SK-N-SH (cell line): ENCODE data around the gene CETP. TPM values are rescaled to one million over a fixed set of nuclear protein-coding genes. Genes with fewer than 3 reads are reported as not detected.

Experiments used
- CTCF ChIA-PET: fragments of 300-600, 350-600 bp; formaldehyde crosslinking; extraction: SDS; loops from one replicate; lab custom pipeline; 2021; lab: Yijun Ruan, JAX
- POLR2A ChIA-PET: fragments of 350-600 bp; sonication (Branson Sonifier 250); formaldehyde crosslinking; extraction: SDS; loops from one replicate; lab custom pipeline; 2020; ENCODE audit warnings: antibody characterized with exemption, inconsistent platforms; lab: Yijun Ruan, JAX
- DNase-seq: peaks from one replicate; pipeline ENCODE4 v3.0.0; 2012
- H2AFZ ChIP-seq: fragments of 200-600 bp; sonication (generic); 2 replicates; pipeline ENCODE4 v1.8.1; 2016; ENCODE audit warnings: antibody characterized with exemption, mild to moderate bottlenecking, low read depth
- H3F3A ChIP-seq: fragments of 200-600 bp; sonication (generic); replicated peaks from 2 replicates; pipeline ENCODE3; 2016; ENCODE audit warnings: antibody characterized with exemption, mild to moderate bottlenecking; ENCODE audit not compliant: insufficient read depth
- H3K27ac ChIP-seq, 2 experiments: fragments of 200-500 bp in 1 of 2; fragments of 200-600 bp in 1 of 2; sonication (Bioruptor generic) in 1 of 2; sonication (generic), shearing (Covaris generic) in 1 of 2; 2 replicates each; pipeline versions ENCODE4 v1.5.1 to v1.6.1; 2014 to 2016; ENCODE audit warnings: low read depth in 2 of 2, inconsistent platforms in 1 of 2, low read length in 1 of 2, mild to moderate bottlenecking in 1 of 2, mixed read lengths in 1 of 2
- H3K27me3 ChIP-seq: fragments of 200-600 bp; sonication (generic), shearing (Covaris generic); 2 replicates; pipeline ENCODE4 v1.6.1; 2016; ENCODE audit warnings: mixed run types; ENCODE audit not compliant: insufficient read depth
- H3K36me3 ChIP-seq, 2 experiments: fragments of 200-500 bp in 1 of 2; fragments of 200-600 bp in 1 of 2; sonication (Bioruptor generic) in 1 of 2; sonication (generic) in 1 of 2; replicated peaks in 1 of 2; 2 replicates each; pipeline versions ENCODE3 to v1.5.1; 2014 to 2016; ENCODE audit warnings: low read length in 1 of 2, mild to moderate bottlenecking in 1 of 2; ENCODE audit not compliant: insufficient read depth in 2 of 2, control insufficient read depth in 1 of 2
- H3K4me1 ChIP-seq, 2 experiments: fragments of 200-500 bp in 1 of 2; fragments of 200-600 bp in 1 of 2; sonication (Bioruptor generic) in 1 of 2; sonication (generic), shearing (Covaris generic) in 1 of 2; 2 replicates each; pipeline versions ENCODE4 v1.5.1 to v1.6.1; 2014 to 2016; ENCODE audit warnings: low read depth in 1 of 2, low read length in 1 of 2, mixed run types in 1 of 2; ENCODE audit not compliant: insufficient read depth in 2 of 2, control insufficient read depth in 1 of 2
- H3K4me2 ChIP-seq: fragments of 200-600 bp; sonication (generic), shearing (Covaris generic); 2 replicates; pipeline ENCODE4 v1.6.1; 2017; ENCODE audit warnings: mixed run types
- H3K4me3 ChIP-seq, 2 experiments: fragments of 200-500 bp in 1 of 2; fragments of 200-600 bp in 1 of 2; sonication (Bioruptor generic) in 1 of 2; sonication (generic), shearing (Covaris generic) in 1 of 2; 2 replicates each; pipeline versions ENCODE4 v1.5.1 to v1.8.1; 2014 to 2016; ENCODE audit warnings: low read depth in 2 of 2, inconsistent platforms in 1 of 2, low read length in 1 of 2, mild to moderate bottlenecking in 1 of 2, mixed read lengths in 1 of 2, moderate library complexity in 1 of 2
- H3K79me2 ChIP-seq: fragments of 200-600 bp; sonication (generic); 2 replicates; pipeline ENCODE4 v1.8.1; 2017; ENCODE audit warnings: mild to moderate bottlenecking; ENCODE audit not compliant: insufficient read depth
- H3K9ac ChIP-seq: fragments of 200-600 bp; sonication (generic); 2 replicates; pipeline ENCODE4 v1.6.1; 2017; ENCODE audit warnings: mixed run types
- H3K9me2 ChIP-seq: fragments of 200-600 bp; sonication (generic); 2 replicates; pipeline ENCODE4 v1.6.1; 2017; ENCODE audit warnings: mixed run types
- H3K9me3 ChIP-seq: fragments of 200-600 bp; sonication (generic); 2 replicates; pipeline ENCODE4 v1.6.1; 2017; ENCODE audit warnings: mixed run types, mild to moderate bottlenecking, moderate library complexity
- H4K20me1 ChIP-seq: fragments of 200-600 bp; sonication (generic); 2 replicates; pipeline ENCODE4 v1.6.1; 2017; ENCODE audit warnings: mild to moderate bottlenecking, mixed run types; ENCODE audit not compliant: insufficient read depth
- FOSL2 ChIP-seq: IDR thresholded peaks from 2 replicates; pipeline ENCODE4 v1.4.0; 2012; ENCODE audit warnings: low read depth, mild to moderate bottlenecking, moderate library complexity, borderline replicate concordance
- FOXM1 ChIP-seq: IDR thresholded peaks from 2 replicates; pipeline ENCODE4 v1.4.0; 2012; ENCODE audit warnings: low read depth, mild to moderate bottlenecking
- GABPA ChIP-seq: IDR thresholded peaks from 2 replicates; pipeline ENCODE4 v1.4.0; 2012; ENCODE audit warnings: low read depth, mild to moderate bottlenecking
- MEF2A ChIP-seq: IDR thresholded peaks from 2 replicates; pipeline ENCODE4 v1.4.0; 2012; ENCODE audit warnings: low read depth, borderline replicate concordance
- MXI1 ChIP-seq: IDR thresholded peaks from 2 replicates; pipeline ENCODE4 v1.6.1; 2012; ENCODE audit warnings: mild to moderate bottlenecking, low read depth, low read length, improper control_type of control experiment
- NFIC ChIP-seq: IDR thresholded peaks from 2 replicates; pipeline ENCODE4 v1.4.0; 2012; ENCODE audit warnings: borderline replicate concordance
- RFX5 ChIP-seq: IDR thresholded peaks from 2 replicates; pipeline ENCODE4 v1.6.1; 2012; ENCODE audit warnings: mild to moderate bottlenecking, improper control_type of control experiment, low read length
- SIN3A ChIP-seq: IDR thresholded peaks from 2 replicates; pipeline ENCODE4 v1.6.1; 2012; ENCODE audit warnings: low read depth, mild to moderate bottlenecking, low read length, moderate library complexity, borderline replicate concordance
- TCF12 ChIP-seq: IDR thresholded peaks from 2 replicates; pipeline ENCODE4 v1.4.0; 2012
- WGBS: methylation state at CpG from one replicate; pipeline ENCODE4 v1.1.6; 2017; ENCODE audit warnings: low lambda C conversion rate; 5-methylcytosine and 5-hydroxymethylcytosine counted together
- polyA plus RNA-seq, 3 experiments: library from polyadenylated mRNA; depleted of rRNA; stranded (reverse); fragments of >200 nt; gene quantifications; 2 replicates each; pipeline ENCODE4 v1.2.3, GENCODE V29; 2012
- TF ChIP-seq, protein P1 (sequence below): IDR thresholded peaks from 2 replicates; pipeline ENCODE4 v1.6.1; 2012; ENCODE audit warnings: mild to moderate bottlenecking, low read depth, low read length, moderate library complexity
- TF ChIP-seq, protein P2 (sequence below): fragments of 150-350 bp; IDR thresholded peaks from 2 replicates; pipeline ENCODE4 v1.6.1; 2017; ENCODE audit warnings: antibody characterized with exemption, low read length, low read depth, borderline replicate concordance
- TF ChIP-seq, protein P3 (sequence below): IDR thresholded peaks from 2 replicates; pipeline ENCODE4 v1.4.0; 2012; ENCODE audit warnings: low read depth, borderline replicate concordance

Gene CETP
- polyA plus RNA-seq, 1 of the 3 experiments (the other 2 are of a cell fraction), result not detected

DNA sequence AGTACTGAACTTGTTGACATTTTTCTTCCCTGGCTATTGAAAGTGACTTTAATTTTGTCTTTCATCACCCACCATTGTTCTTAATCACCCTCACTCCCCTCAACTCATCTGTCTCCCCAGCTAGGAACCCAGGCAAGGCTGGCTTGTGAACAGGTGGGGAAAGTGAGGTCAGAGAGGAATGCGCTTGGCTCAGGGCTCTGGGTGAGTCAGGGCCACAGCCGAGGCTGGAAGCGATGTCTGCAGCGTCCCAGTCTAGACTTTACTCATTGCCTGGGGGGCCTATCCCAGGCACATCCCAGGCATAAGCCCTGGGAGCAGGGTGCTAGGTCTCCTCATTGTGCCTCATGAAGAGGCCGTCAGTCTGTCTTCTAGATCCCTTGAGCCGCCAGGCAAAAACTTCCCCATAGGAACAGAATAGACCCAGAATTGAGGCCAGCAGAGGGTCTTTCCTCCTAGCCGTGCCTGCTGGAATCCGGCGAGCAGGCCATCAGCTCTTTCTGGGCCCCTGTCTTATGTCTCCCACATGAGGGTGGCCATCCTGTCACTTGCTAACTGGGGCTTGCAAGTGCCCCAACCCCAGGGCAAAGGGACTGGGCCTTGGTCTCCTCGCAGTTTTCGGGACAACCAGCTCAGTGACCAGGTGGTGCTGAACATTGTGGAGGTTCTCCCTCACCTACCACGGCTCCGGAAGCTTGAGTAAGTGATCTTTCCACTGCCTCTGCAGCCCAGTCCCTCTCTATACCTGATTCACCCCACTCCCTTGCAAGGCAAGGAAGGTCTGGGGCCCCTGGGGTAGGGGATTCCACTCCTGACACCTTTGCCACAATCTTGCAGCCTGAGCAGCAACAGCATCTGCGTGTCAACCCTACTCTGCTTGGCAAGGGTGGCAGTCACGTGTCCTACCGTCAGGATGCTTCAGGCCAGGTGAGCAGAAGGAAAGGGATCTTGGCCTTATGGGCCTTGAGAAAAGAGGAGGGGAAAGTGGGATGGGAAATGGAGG is 67.7 kb downstream of the CETP start:
- H3K4me2 ChIP-seq, result no peak overlapping the region
- no peak overlapping the region for H3K9ac ChIP-seq
- H3K36me3 ChIP-seq, result no peaks in the 10 kb centered on the region
- WGBS, result 77% methylated on average over 16 of the region's 16 CpGs
- no peaks in the 10 kb centered on the region for H3K79me2 ChIP-seq
- H2AFZ ChIP-seq, result no peak overlapping the region
- no peaks in the 10 kb centered on the region for H4K20me1 ChIP-seq
- no peak overlapping the region for H3K27ac ChIP-seq
- H3K27me3 ChIP-seq, result no peaks in the 10 kb centered on the region
- POLR2A ChIA-PET, result no interaction called here
- DNase-seq, result no peak
- TF ChIP-seq RFX5, result no peak
- TF ChIP-seq FOXM1, result no peak
- 0 out of 2 replicates have a peak, but pooled peaks have one; percentile 12 for TF ChIP-seq NFIC
- TF ChIP-seq SIN3A, result no peak
- TF ChIP-seq, protein P1, sequence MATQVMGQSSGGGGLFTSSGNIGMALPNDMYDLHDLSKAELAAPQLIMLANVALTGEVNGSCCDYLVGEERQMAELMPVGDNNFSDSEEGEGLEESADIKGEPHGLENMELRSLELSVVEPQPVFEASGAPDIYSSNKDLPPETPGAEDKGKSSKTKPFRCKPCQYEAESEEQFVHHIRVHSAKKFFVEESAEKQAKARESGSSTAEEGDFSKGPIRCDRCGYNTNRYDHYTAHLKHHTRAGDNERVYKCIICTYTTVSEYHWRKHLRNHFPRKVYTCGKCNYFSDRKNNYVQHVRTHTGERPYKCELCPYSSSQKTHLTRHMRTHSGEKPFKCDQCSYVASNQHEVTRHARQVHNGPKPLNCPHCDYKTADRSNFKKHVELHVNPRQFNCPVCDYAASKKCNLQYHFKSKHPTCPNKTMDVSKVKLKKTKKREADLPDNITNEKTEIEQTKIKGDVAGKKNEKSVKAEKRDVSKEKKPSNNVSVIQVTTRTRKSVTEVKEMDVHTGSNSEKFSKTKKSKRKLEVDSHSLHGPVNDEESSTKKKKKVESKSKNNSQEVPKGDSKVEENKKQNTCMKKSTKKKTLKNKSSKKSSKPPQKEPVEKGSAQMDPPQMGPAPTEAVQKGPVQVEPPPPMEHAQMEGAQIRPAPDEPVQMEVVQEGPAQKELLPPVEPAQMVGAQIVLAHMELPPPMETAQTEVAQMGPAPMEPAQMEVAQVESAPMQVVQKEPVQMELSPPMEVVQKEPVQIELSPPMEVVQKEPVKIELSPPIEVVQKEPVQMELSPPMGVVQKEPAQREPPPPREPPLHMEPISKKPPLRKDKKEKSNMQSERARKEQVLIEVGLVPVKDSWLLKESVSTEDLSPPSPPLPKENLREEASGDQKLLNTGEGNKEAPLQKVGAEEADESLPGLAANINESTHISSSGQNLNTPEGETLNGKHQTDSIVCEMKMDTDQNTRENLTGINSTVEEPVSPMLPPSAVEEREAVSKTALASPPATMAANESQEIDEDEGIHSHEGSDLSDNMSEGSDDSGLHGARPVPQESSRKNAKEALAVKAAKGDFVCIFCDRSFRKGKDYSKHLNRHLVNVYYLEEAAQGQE, result no peak
- no peak for TF ChIP-seq MEF2A
- TF ChIP-seq TCF12, result peak; percentile 31; the same call in 1 of the 2 replicates
- no peak for TF ChIP-seq MXI1
- peak; percentile 28; the same call in 1 of the 2 replicates for TF ChIP-seq FOSL2
- TF ChIP-seq GABPA, result no peak
- TF ChIP-seq, protein P2, sequence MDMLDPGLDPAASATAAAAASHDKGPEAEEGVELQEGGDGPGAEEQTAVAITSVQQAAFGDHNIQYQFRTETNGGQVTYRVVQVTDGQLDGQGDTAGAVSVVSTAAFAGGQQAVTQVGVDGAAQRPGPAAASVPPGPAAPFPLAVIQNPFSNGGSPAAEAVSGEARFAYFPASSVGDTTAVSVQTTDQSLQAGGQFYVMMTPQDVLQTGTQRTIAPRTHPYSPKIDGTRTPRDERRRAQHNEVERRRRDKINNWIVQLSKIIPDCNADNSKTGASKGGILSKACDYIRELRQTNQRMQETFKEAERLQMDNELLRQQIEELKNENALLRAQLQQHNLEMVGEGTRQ, result no peak
- TF ChIP-seq, protein P3, sequence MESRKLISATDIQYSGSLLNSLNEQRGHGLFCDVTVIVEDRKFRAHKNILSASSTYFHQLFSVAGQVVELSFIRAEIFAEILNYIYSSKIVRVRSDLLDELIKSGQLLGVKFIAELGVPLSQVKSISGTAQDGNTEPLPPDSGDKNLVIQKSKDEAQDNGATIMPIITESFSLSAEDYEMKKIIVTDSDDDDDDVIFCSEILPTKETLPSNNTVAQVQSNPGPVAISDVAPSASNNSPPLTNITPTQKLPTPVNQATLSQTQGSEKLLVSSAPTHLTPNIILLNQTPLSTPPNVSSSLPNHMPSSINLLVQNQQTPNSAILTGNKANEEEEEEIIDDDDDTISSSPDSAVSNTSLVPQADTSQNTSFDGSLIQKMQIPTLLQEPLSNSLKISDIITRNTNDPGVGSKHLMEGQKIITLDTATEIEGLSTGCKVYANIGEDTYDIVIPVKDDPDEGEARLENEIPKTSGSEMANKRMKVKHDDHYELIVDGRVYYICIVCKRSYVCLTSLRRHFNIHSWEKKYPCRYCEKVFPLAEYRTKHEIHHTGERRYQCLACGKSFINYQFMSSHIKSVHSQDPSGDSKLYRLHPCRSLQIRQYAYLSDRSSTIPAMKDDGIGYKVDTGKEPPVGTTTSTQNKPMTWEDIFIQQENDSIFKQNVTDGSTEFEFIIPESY, result no peak
- TF ChIP-seq, all 33 proteins: peak for 3
- H3K9me3 ChIP-seq, result no peaks in the 10 kb centered on the region
- no peak overlapping the region for H3K4me3 ChIP-seq
- CTCF ChIA-PET, result interaction anchor here (1.4 kb wide), 1 partner anchor 20 kb away, joined by 5 read pairs; no protein-coding TSS in a partner anchor
- H3K4me1 ChIP-seq, result no peaks in the 10 kb centered on the region
- no peaks in the 10 kb centered on the region for H3F3A ChIP-seq
- H3K9me2 ChIP-seq, result no peaks in the 10 kb centered on the region
